Skin of body (tissue), 2 donors: ENCODE data around the gene CRIM1. TPM values are rescaled to one million over a fixed set of nuclear protein-coding genes. Genes with fewer than 3 reads are reported as not detected.
A peak's percentile ranks its signal among the peaks of the same experiment; 100 is the strongest.

ENCODE experiments used
- DNase-seq: peaks from one replicate; lab custom pipeline; 2025; lab: John Stamatoyannopoulos, UW
- total RNA-seq: library from RNA; depleted of rRNA; stranded (reverse); fragments of >200 nt; gene quantifications from one replicate; pipeline ENCODE4 v1.2.3, GENCODE V29; 2014

Gene CRIM1
- total RNA-seq, 1 donor from 2014 or later: 78.7 TPM

DNA sequence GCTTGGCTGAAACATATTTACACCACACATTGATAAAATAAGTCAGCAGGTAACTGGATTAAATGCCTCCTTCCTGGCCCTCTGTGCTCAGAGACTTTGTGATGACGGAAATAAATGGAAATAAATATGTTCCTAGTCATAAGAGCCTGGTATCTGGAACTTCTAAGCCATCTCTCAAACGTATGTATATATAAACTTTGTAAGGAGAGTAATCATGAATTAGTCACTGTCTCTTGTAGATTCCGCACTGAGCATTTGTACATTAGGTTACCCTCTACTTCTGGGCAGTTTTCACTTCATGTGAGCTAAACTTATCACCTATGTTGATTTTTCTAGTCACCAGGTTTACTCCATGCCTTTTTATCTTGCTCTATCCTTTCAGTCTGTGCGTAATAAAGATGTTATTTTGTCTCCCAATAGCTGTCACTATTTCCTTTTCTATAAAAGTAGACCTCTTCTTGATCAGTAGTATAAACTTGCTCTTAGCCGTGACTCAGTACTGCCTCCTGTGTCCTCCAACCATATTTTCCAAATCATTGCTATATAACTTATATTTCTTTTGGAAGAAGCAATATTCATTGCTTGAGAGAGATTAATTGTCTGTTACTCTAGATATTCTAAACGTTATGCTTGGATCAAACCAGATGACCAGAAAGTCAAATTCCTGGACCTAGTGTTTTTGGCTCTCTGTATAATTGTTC is 189.2 kb downstream of the CRIM1 start:
- no peak for DNase-seq

DNA sequence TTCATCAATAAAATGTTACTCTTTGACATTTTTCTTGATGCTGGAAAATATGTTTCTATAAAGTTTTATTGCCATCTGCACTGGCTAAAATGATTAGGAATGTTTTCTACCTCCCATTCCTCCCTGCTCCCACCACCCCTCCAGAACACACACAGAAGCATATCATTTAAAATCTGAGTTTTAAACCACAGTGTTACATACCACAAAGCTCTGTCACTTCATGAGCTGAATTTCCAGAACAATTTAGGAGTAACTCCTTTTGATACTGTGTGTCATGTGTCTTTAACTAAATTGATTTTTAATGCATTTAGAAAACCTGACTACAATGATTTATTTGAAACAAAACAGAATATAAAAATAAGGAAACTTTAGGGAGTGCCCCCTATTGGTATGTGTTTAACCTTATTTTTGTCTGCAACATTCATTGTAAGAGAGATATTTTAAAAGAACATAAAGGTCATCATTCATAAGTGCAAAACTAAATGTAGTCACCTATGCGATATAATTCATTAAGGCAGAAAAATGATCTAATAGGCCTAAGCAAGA is 190.4 kb downstream of the CRIM1 start:
- no peak for DNase-seq

DNA sequence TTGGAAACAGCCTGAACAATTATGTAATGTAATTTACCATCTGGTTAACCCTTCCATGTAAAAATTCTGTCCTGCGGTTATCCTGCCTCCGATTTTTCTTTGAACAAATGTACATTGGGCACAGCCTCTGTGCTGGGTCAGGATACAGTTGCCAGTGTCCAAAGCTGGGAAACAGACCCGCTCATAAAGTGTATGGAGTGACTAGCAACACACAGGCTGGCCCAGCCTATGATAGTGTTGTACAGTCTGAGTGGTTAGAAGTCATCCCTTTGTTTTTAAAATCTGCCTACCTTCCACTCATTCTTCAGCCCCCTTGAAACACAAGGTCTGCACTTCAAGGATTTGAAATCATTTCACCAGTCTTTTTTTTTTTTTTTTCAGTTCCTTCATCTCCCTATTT is 192.3 kb downstream of the CRIM1 start:
- no peak for DNase-seq

DNA sequence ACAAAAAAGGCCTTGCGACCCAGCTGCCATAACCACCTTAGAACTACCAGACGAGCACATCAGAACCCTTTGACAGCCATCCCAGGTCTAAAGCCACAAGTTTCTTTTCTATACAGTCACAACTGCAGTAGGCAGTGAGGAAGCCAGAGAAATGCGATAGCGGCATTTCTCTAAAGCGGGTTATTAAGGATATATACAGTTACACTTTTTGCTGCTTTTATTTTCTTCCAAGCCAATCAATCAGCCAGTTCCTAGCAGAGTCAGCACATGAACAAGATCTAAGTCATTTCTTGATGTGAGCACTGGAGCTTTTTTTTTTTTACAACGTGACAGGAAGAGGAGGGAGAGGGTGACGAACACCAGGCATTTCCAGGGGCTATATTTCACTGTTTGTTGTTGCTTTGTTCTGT is 193.6 kb downstream of the CRIM1 start:
- DNase-seq: peak; percentile 19

DNA sequence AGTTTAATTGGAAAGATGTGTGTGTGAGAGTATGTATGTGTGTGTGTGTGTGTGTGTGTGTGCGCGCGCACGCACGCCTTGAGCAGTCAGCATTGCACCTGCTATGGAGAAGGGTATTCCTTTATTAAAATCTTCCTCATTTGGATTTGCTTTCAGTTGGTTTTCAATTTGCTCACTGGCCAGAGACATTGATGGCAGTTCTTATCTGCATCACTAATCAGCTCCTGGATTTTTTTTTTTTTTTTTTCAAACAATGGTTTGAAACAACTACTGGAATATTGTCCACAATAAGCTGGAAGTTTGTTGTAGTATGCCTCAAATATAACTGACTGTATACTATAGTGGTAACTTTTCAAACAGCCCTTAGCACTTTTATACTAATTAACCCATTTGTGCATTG is 194.4 kb downstream of the CRIM1 start:
- DNase-seq: no peak

DNA sequence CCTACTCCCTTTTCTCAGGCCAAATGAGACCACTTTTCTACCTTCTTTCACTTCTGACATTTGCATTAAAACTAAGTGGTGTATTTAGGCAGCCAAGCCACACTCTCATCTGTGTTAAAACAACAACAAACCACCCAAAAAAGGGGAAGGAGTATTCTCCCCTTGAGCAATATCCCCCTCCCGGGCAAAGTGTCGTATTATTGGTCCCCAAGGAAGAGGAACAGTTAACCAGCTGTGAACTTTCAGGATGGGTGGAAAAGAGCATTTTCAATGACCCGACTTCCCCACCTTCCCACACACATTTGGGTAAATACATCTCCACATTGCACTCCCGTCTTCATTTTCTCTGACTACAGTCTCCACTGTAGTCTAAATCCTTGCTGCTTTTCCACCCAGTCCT is 198.1 kb downstream of the CRIM1 start:
- DNase-seq: no peak

DNA sequence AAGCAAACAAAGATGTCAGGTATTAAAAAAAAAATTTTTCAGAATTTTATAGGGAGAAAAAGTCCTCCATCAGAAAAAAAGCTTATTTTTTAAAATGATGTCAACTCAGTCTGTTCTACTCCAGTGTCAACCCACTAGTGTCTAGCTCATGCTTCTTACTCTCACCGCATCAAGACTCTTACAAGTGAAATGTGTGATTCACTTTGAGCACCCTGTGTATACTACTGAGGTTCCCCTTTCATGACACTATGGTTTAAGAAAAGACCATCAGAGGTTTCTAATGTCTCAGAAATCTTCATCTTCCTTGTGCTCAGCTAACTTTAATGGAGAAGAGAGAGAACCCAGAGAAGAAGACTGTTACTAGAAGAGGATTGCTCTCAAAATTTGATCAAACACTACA is 199.0 kb downstream of the CRIM1 start:
- no peak for DNase-seq

DNA sequence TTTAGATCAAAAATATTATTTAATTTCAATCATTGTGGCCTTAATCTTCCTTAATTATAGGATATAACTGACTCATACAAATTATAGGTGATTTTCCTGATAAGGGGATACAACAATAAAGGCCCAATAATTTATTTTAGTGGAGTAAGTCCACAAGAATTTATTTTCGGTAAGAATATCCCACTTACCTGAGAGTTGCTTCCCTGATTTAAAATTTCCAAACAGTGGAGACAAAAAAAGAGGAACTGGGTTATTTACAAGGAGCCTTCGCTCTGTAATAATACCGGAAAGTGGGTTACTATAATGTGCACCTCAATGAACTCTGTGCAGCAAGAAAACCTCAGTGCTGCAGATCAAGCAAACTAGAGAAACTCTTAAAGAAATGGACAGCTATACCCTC is 200.2 kb downstream of the CRIM1 start:
- no peak for DNase-seq

DNA sequence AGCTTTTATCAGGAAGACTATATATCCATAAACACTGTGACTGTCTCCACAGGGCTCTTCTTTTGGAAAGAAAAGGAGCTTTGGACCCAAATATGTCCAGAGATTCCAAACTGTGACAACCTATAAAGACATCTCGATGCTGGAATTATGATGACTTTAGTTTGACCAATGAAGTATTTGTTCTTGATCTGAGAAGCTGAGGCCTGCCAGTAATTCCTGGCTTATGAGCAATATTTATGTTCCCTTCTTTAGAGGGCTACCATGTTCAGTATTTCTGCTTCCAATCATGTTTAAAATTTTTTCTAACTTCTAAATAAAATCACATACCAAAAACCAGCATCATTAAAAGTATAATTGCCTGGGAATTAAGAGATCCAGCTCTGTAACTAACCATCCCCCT is 201.3 kb downstream of the CRIM1 start:
- DNase-seq: no peak

DNA sequence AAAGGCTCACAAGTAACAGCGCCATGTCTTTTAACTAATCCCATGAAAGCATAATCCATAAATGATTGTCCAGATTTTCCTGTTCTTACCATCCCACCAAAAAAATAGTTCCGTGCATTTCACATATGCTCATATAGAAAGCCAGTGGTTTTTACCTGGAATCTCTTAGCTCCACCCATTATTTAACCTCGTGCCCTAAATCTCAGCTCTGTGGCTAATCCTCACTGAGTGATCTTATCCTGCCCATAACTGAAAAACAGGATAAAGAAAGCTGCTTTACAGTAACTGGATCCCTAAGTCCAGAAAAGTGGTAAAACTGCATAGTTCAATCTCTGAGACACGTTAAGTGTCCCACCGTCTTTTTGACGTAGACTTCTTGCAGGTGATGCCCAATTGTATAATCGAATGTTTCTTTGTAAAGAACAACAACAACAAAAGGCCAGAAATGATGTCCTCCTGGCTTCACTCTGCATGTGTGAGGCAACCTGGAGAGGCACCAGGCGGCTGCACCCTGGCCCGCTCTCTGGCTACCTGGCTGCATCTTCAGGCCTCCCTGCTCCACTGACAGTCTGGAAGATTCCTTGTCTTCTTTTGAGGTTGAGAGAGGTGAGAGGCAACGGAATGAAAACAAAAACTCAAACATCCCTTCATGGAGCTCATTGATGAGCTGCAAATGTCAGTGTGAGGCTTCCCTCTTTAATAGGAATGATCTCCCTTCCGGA is 203.8 kb downstream of the CRIM1 start:
- no peak for DNase-seq

DNA sequence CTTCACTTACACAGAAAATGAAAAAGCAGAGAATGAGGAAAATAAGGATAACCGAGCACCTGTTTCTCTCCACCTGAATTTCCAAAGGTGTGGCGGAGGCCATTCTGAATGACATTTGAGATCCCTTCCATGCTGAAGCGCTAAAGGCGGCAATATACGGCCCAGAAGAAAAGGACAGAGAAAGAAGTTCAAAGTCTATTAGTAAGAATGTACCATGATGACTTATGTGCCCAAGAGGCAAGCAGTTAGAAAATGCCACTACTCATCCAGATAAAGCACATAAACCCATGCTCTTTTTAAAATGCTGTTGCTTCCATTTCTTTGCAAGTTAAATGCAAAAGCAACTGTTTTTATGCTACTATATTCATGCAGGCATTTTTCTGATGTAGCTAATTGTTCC is 205.1 kb downstream of the CRIM1 start:
- DNase-seq: no peak

DNA sequence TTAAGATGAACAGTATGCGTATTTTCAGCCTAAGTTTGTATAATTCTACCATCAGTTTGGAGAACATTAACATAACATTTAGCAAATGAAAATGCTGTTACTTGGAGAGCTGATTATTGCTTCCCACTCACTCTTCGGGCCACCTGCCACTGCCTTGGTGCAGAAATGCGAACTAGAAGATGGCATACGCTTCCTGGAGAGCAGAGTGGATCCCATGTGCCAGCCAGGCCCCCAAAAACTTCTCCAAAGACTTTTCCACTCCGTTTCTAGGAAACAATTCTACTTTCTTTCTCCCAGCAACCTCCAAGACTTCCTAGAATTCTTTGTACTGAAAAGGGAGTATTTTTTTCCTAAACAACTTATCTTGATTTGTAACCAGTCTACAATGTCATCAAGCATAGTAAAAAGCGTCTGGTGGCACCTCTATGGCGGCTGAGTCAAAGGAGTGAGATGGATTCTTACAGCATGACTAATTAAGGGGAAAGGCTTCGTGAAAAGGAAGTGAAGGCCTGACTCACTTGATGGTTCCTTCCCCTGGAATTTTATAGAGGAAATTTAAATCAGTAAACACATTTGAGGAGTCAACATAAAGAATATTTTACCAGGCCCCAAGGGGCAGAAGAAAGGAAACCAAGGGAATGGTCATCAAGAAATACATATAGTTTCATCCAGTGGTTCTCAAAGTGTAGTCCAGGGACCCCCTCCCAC is 205.8 kb downstream of the CRIM1 start:
- DNase-seq: no peak

DNA sequence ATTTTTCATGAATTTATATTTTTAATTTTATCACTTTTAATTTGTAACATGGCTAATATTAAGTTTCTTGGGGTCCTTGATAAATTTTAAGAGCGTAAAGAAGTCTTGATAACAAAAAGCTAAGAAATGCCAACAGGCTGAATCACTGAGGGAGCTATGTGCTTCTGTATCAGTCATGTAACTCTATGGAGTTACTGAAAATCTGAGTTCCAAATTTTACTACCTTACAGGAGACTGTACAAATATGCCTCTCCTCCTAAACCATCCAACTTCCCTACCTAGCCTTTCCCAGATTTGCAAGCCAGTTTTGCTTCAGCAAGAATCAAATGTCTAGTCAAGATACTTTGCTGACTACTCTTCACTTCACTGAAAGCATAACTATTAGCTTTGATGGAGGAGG is 206.7 kb downstream of the CRIM1 start:
- DNase-seq: no peak

DNA sequence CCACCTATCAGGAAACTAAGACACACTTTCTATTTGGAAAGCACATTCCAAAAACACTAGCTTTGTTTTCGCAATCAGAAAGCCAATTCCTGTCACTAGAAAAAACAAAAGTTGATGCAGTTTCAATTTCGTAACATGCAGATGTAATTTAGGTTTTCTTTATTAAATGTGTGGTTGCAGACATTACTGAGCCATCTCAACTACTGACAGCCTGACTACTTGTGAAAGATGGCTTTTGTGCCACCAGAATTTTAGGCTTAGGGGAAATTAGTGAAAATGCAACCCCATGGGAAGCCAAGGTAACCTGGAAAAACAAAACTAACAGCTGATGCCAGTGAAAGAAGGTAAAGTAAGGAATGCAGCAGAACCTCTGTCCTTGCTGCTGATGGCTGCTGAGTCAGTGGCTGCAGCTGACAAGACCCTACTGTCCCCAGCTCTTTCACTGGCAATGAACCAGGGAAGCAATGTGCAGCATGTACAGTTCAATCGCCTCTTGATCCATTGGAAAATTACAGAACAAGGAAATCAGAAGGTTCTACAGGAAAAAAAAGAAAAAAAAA is 207.5 kb downstream of the CRIM1 start:
- DNase-seq: no peak

DNA sequence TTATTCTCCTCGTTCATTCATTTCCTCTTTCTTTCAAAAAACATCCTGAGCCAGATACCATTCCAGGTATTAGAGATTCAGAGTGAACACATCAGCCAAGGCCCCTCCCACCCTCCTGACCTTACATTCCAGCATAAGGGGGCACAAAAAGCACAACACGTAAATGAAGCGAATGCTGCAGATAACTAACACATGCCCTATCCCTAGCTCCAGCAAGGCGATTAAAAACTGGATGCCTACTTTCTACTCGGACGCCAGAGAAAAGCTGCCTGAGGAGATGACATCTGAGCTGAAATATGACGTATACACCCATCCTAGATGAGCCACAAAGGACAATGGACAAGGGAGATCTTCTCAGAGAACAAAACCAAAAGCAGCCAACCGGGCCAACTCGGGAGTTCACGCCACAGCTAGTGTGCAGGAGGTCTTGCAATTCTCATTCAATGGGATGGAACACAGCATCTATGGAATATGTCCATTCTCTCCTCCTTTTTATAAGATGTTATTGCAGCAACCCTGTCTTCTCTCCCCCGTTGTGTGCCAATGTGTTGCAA is 208.9 kb downstream of the CRIM1 start:
- DNase-seq: no peak

DNA sequence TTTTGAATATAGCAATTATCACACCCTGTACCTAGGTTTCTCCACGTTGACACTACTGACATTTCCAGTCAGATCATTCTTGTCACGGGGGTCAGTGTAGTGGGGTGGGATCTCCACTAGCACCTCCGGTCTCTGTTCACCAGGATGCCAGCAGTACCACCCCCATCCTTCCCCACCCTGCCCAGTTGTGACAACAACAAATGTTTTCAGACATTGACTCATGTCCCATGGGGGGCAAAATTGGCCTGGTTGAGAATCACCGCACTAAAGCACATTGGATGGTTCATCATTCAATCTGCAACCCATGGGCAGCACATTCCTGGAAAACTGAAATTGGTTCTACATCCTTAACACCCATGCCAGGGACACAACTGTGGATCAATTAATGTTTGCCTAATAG is 210.1 kb downstream of the CRIM1 start:
- DNase-seq: no peak

DNA sequence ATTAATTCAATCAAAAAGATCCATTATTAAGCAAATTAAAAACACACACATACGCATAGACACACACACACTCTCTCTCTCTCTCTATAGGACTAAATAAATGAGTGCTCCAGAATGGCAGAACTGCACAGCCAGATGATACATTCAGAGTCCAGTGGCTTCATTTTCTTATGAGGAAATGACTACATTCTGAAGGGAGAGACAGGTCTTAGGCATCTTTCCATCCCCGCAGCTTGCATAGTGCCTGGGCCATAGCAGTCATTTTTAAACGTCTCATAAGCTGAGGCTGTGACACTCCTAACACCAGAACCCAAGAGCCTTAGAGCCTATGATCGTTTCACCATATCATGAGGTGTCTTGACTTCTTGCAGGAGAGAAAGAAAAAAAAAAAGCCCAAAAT is 211.3 kb downstream of the CRIM1 start:
- DNase-seq: no peak

DNA sequence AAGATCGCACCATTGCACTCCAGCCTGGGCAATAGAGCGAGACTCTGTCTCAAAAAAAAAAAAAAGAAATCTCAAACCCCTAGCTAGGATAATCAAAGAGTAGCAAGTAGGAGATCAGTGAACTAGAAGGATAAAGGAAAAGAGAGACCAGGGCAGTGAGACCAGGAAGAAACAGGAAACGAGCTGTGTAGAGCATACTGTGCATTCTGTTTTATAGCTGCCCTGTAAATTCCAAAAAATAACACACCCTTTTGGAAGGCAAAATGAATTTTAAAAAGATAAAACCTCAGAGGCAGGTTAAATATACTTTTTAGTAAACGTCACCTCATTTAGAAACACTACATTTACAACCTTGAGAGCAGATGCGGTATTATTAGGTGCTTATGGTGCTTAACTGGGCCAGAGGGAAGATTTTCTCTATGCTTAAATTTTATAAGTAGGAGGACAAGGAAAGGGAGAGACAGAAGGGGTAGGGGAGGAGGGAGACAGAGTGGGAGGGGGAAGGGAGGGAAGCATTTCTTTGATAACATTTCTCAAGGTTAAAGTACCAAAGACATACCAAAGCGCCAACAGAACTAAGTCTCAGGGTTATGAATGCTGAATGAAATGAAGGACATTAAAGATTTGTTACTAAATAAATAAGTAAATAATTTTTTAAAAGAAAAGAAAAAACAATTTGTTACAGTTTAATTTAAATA is 212.3 kb downstream of the CRIM1 start:
- DNase-seq: no peak

DNA sequence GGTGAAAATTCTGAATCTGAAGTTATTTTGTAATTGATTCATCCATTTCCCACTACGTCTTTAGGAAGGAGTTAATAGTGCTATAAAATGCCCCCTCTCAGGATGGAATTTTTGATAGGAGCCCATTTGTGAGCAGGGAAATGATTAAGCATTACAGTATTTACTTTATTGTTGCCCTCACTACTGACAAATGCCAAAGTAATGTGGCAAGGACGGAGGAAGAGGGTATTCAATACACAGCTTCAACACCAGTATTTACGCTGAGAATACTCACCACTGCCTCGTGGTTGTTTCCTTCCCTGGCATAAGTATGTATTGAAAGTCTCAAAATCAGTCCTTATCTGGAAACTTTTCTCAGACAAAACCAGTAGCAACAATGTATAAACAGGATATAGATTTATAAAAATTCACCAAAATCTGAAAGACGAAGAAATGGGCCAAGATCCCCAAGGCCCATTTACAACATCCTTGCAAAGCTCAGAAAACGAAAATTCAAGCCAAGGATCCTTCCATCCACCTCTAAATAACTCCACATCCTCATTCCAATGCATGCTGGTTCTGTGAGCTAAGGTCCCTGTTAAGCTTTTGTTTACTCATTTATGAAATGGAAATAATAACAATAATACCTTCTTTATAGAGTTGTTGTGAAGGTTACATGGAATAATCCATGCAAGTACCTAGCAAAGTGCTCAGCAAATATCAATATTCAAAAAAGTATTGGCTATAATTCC is 213.1 kb downstream of the CRIM1 start:
- DNase-seq: no peak

DNA sequence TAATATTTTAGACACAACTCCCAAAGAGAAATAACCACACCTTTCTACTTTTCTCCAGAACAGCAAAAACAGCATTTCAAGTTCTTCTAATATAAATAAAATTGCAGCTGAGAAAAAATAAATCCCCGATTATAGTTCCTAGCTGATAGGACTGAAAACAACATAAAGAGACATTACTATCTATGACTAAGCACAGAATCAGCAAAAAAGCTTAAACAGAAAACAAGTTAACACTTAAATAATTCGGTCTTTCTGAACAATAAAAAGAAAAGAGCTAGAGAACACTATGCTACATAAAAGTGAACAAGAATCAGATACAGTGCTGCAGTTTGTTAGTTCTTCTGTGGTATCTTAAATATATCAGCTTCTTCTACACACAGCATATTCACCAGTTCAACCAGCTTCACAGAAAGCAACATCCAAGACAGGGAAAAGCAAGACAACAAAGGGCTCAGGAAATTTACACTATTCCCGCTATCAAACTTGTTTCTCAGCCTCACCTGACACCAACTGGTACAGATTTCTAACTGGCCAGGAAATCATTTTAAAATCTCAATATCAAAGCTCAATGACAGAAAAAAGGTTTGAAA is 213.8 kb downstream of the CRIM1 start:
- no peak for DNase-seq
